Osteoblast (primary cell): ENCODE results near the gene KMT5B. TPM values are rescaled to one million over a fixed set of nuclear protein-coding genes. Genes with fewer than 3 reads are reported as not detected.
A peak's percentile ranks its signal among the peaks of the same experiment; 100 is the strongest.

ENCODE experiments used
- DNase-seq: peaks from one replicate; pipeline ENCODE4 v3.0.0; 2011; ENCODE audit warnings: low spot score, mixed read lengths; ENCODE audit not compliant: insufficient read length; ENCODE audit errors: missing footprints
- H2AFZ ChIP-seq: 2 replicates; pipeline ENCODE4 v1.6.0; 2011; ENCODE audit warnings: mild to moderate bottlenecking, low read length
- H3K27ac ChIP-seq: 2 replicates; pipeline ENCODE4 v1.5.1; 2011; ENCODE audit warnings: mild to moderate bottlenecking, low read depth, low read length, moderate library complexity
- H3K27me3 ChIP-seq: 2 replicates; pipeline ENCODE4 v1.6.0; 2012; ENCODE audit warnings: mild to moderate bottlenecking, control low read depth, inconsistent platforms, low read length, moderate library complexity; ENCODE audit not compliant: insufficient read depth
- H3K36me3 ChIP-seq: 2 replicates; pipeline ENCODE4 v1.5.1; 2011; ENCODE audit warnings: mild to moderate bottlenecking, low read length, control low read depth, moderate library complexity; ENCODE audit not compliant: insufficient read depth
- H3K4me1 ChIP-seq: 2 replicates; pipeline ENCODE4 v1.5.1; 2011; ENCODE audit warnings: mild to moderate bottlenecking, low read length, control low read depth, moderate library complexity; ENCODE audit not compliant: insufficient read depth
- H3K4me2 ChIP-seq: 2 replicates; pipeline ENCODE4 v1.6.0; 2011; ENCODE audit warnings: mild to moderate bottlenecking, low read length; ENCODE audit not compliant: insufficient read depth
- H3K4me3 ChIP-seq: fragments of 200-600 bp; sonication (generic); 3 replicates; pipeline ENCODE4 v1.5.1; 2012; ENCODE audit warnings: mild to moderate bottlenecking, low read length, inconsistent platforms; ENCODE audit not compliant: insufficient read depth
- H3K79me2 ChIP-seq: 2 replicates; pipeline ENCODE4 v1.6.0; 2012; ENCODE audit warnings: mild to moderate bottlenecking, low read length, control low read depth, inconsistent platforms; ENCODE audit not compliant: insufficient read depth
- H3K9me3 ChIP-seq: 2 replicates; pipeline ENCODE4 v1.5.1; 2011; ENCODE audit warnings: low read depth, low read length, control low read depth
- H4K20me1 ChIP-seq: 2 replicates; pipeline ENCODE4 v1.6.0; 2012; ENCODE audit warnings: mild to moderate bottlenecking, low read length, control low read depth; ENCODE audit not compliant: insufficient read depth
- CTCF ChIP-seq: IDR thresholded peaks from 2 replicates; pipeline ENCODE4 v1.5.1; 2011; ENCODE audit warnings: mild to moderate bottlenecking, low read depth, low read length, moderate library complexity; ENCODE audit errors: extremely low read depth
- total RNA-seq: library from RNA; depleted of rRNA; stranded (reverse); fragments of >200 nt; gene quantifications from 2 replicates; pipeline ENCODE4 v1.2.3, GENCODE V29; 2012

Gene KMT5B
- total RNA-seq, result 27.1 and 29.8 TPM in 2 replicates

- no peak for TF ChIP-seq CTCF
- Histone ChIP-seq H3K27ac (peak within 1 kb of the TSS; percentile 82), H3K4me3 (peak within 1 kb of the TSS; percentile 90), H3K4me1 (peaks cover 16% of the 10 kb centered on the region), H3K27me3 (peaks cover 4% of the 10 kb centered on the region), H3K36me3 (no peaks in the 10 kb centered on the region), H2AFZ (peak within 1 kb of the TSS; percentile 78), H3K9me3 (no peaks in the 10 kb centered on the region), H3K79me2 (peaks cover 43% of the 10 kb centered on the region), H4K20me1 (peaks cover 44% of the 10 kb centered on the region), H3K4me2 (peak within 1 kb of the TSS; percentile 90)
- peak; percentile 91 for DNase-seq
Observed at GRCh38 chr11:68213135-68213515, at the start of gene KMT5B. Gene KMT5B (minus strand): TSS chr11:68213296. CDS start chr11:68190076, 23,220 bp downstream.

- Histone ChIP-seq H3K79me2 (peaks cover 27% of the 10 kb centered on the region), H3K27me3 (no peaks in the 10 kb centered on the region), H3K27ac (no peak overlapping the region), H3K4me3 (no peak overlapping the region), H3K36me3 (peaks cover 69% of the 10 kb centered on the region), H3K4me2 (no peak overlapping the region), H2AFZ (no peak overlapping the region), H4K20me1 (peaks cover 55% of the 10 kb centered on the region), H3K4me1 (peaks cover 3% of the 10 kb centered on the region), H3K9me3 (no peaks in the 10 kb centered on the region)
- TF ChIP-seq CTCF, result no peak
- DNase-seq, result no peak
Observed at GRCh38 chr11:68262544-68262827, 49.4 kb upstream of the KMT5B start.

- no peaks in the 10 kb centered on the region for H3K27me3 ChIP-seq
- H2AFZ ChIP-seq, result no peak overlapping the region
- no peaks in the 10 kb centered on the region for H3K9me3 ChIP-seq
- no peak for TF ChIP-seq CTCF
- H3K27ac ChIP-seq, result no peak overlapping the region
- H3K4me2 ChIP-seq, result no peak overlapping the region
- peak; percentile 79 for DNase-seq
- peaks cover 63% of the 10 kb centered on the region for H3K36me3 ChIP-seq
- peaks cover 22% of the 10 kb centered on the region for H3K79me2 ChIP-seq
- no peak overlapping the region for H3K4me3 ChIP-seq
- peaks cover 9% of the 10 kb centered on the region for H3K4me1 ChIP-seq
- H4K20me1 ChIP-seq, result peaks cover 49% of the 10 kb centered on the region
Observed at GRCh38 chr11:68261749-68262543, 48.9 kb upstream of the KMT5B start.

GRCh38 chr11:68261006-68261405 is 47.9 kb upstream of the KMT5B start:
- no peak for TF ChIP-seq CTCF
- Histone ChIP-seq H3K79me2 (peaks cover 12% of the 10 kb centered on the region), H2AFZ (no peak overlapping the region), H3K4me3 (no peak overlapping the region), H3K4me1 (peaks cover 18% of the 10 kb centered on the region), H3K9me3 (no peaks in the 10 kb centered on the region), H4K20me1 (peaks cover 40% of the 10 kb centered on the region), H3K27me3 (no peaks in the 10 kb centered on the region), H3K36me3 (peaks cover 54% of the 10 kb centered on the region), H3K4me2 (no peak overlapping the region), H3K27ac (no peak overlapping the region)
- DNase-seq, result no peak
